Activated T-cell treated with anti-CD3 and anti-CD28 coated beads for 4 hours (primary cell): ENCODE measurements around the gene TEDDM1.
A peak's percentile ranks its signal among the peaks of the same experiment; 100 is the strongest.
"Not testable (repeated sequence)": the region's sequence is repeated elsewhere in the genome, so short reads cannot be mapped to it uniquely, and the experiment has no call there.

Experiments used
- DNase-seq: peaks from one replicate; pipeline ENCODE4 v3.0.0-alpha.2; 2020

TEDDM1 gene

DNA sequence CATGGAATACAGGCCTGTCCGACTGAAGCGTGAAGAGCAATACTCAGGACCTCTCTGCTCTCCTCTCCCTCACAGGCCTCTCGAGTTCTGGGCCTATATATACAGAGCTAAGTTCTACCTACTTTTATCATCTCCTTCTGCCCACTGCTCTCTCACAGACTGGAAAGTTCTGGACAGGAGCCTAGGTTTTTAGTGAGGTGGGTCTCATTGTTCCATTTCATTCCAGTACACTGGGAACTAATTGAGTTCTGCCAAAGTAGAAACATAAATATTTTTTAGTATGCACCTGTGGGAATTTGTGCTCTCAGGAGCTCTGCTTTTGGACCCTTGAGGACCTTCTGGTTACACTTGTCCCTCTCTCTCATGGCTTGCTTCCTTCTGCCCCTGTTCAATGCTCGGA, at the start of gene TEDDM1:
TSS of gene TEDDM1 (minus strand) at position 101 of the 400 bp plus-strand sequence. CDS start 182 bp downstream, outside the sequence.
- no peak for DNase-seq

DNA sequence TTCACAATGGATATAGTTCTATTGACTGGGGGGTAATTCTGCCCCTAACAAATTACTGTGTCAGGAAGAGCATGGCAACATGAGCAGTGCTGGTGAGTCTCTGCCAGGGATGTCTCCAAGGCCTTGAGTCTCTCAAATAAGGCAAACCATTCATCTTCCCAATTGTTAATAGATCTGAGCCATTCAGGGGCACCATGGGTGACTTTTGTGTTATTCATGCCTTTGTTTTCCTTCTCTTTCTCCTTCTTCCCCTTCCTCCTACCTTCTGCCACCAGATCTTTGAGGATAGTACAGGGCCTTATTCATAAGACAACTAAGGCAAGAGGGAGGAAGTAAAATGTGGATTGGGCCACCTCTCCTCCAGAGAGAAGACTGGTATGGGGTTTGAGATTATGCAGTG, 49.6 kb upstream of the TEDDM1 start, which contains the start of gene RGSL1:
TSS of gene RGSL1 (plus strand) at position 60 of the 400 bp plus-strand sequence. CDS start at position 80, 20 bp downstream.
- no peak for DNase-seq

DNA sequence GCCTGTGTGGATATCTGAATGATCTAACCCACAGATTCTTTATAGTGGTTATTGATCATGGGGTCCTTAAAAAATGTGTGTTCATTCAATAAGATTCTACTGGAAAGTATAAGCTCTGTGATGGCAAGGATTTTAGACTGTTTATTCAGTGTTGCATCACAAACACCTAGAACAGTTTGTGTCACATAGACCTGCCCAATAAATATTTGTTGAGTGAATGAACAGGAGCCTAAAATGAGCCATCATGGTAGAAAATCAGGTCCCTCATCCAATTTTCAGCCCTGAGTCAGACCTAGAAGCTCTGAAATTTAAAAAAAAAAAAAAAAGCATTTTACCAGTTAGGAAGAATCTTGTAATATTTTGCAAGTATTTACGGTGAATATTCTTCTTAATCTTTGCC, 47.2 kb upstream of the TEDDM1 start:
- no peak for DNase-seq

DNA sequence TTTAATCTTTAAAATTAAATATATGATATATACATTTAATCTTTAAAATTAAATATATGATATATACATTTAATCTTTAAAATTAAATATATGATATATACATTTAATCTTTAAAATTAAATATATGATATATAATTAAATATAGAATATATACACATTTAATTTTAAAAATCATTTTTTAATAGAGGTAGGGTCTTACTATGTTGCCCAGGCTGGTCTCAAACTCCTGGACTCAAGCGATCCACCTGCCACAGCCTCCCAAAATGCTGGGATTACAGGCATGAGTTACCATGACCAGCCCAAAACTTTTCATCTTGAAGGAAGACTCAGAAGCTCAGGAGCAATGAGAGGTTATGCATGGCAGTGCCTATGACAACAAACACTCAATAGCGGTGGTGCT, 46.7 kb upstream of the TEDDM1 start:
- DNase-seq: not testable (repeated sequence)

GRCh38 chr1:182446033-182446669, 45.7 kb upstream of the TEDDM1 start:
- peak; percentile 15 for DNase-seq

- no peak for DNase-seq
Observed at GRCh38 chr1:182444497-182444896, 44.0 kb upstream of the TEDDM1 start.

DNA sequence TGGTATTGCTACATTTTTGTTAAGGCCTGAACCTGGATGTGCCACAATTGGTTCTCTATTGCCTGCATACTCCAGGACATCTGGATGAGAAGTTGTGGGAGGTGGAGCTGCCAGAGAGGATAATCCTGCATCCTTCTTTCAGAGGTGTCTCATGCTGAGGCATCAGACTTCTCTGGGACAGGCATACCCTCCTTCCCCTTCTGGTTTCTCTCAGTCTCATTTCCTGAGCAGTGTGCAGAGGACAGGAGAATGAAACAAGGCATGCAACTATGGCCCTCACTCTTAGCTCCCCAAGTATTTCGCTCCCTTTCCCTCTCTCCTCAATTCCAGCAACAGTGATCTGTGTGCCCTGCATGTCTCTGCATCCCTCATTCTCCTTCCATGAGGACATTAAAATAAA, 41.9 kb upstream of the TEDDM1 start:
- no peak for DNase-seq

DNA sequence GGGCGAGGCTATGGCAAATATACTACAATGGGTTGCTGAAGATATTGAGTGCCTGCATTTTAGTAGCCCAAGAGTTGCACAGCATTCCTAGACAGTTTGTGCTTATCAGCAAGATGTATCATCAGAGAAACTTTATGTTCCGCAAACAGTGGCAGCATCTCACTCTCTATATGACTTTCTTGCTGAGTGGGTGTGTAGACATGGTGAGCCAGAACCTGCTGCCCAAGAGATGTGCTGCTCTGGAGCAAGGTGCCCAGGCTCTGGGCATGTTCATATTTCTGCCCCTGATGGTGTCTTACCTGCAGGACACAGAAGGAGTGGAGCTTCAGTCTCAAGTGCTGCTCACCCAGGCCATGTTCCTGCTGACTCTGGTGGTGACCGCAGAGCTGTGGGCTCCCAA, 41.3 kb upstream of the TEDDM1 start:
- no peak for DNase-seq

DNA sequence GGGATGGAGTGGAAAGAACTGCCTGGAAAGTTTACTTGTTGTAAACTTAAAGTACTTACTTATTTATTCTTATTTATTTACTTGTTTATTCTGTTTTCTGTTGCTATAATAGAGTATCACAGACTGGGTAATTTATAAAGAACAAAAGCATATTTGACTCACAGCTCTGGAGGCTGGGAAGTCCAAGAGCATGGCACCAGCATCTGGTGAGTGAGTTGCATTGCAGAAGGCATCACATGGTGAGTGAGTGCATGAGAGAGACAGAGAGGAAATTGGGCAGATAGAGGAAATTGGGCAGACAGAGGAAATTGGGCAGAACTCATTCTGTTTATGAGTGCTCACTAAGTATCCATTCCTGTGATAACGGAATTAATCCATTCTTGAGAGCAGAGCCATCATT, 37.9 kb upstream of the TEDDM1 start:
- no peak for DNase-seq

DNA sequence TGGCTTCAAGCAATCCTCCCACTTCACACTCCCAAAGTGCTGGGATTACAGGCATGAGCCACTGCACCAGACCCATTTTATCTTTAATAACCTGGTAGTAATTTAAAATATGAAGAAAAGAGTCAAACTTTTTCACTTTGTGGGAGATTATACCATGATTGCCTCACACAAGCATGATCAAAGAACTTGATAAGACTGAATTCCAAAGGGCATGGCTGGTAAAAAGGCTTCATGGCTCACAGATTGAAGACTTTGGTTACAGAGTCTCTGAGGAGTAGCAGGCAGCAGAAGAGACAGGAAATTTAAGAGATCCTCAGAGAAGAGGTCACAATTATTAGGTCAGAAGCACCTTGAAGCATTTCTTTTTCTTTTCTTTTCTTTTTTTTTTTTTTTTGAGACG, 33.1 kb upstream of the TEDDM1 start:
- DNase-seq: no peak

GRCh38 chr1:182431278-182431677, 30.8 kb upstream of the TEDDM1 start:
- DNase-seq: no peak

GRCh38 chr1:182430263-182431068, 30.0 kb upstream of the TEDDM1 start:
- DNase-seq: no peak

GRCh38 chr1:182428043-182428442, 27.6 kb upstream of the TEDDM1 start:
- DNase-seq: no peak

GRCh38 chr1:182426442-182427430, 26.3 kb upstream of the TEDDM1 start:
- no peak for DNase-seq

DNA sequence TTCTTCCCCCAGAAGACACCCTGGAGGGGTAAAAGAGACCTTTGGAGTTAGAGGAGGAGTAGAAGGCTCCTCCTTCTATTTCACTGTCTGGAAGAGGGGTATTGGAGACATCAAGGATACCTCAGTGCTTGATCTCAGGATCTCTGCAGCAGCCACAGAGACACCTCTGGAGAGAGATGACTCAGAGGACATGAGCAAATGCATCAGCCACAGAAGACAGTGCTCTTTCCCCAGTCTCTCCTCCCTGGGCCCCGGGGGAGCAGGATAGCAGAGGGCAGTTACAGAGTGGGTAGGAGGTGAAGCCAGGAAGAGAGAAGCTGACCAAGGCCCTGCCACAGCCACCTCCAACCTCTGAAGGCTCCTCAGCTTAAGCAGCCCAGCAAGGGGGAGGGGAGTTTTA, 15.3 kb upstream of the TEDDM1 start:
- DNase-seq: no peak

DNA sequence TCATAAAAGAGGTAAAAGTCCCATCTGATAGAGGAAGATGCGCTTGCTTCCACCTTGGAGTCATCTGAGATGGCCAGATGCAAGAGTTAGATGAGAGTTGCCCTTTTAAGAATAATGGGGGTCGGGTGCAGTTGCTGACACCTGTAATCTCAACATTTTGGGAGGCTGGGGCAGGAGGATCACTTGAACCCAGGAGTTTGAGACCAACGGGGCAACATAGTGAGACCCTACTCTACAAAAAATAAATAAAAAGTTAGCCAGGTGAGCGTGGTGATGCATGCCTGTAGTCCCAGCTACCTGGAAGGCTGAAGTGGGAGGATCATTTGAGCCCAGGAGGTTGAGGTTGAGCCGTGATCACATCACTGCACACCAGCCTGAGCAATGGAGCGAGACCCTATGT, 13.5 kb upstream of the TEDDM1 start:
- no peak for DNase-seq

DNA sequence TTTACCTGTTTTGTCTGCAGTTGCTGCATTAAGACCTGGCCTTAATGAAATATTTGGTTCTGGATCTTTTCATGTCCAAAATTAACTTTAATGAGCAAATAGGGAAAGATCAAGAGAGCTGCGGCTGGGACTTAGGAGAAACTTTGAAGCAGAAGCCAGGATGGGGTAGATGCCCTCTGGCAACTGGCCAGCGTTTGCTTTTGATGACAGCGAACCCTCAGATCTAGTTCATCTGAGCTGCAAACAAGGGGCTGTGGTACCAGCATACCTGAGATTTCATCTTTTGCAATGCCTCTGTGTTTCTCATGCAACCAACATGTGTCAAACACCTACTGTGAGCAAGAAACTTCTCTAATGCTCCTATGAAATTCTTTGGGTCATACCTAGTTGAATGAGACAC, 13.0 kb upstream of the TEDDM1 start:
- no peak for DNase-seq

DNA sequence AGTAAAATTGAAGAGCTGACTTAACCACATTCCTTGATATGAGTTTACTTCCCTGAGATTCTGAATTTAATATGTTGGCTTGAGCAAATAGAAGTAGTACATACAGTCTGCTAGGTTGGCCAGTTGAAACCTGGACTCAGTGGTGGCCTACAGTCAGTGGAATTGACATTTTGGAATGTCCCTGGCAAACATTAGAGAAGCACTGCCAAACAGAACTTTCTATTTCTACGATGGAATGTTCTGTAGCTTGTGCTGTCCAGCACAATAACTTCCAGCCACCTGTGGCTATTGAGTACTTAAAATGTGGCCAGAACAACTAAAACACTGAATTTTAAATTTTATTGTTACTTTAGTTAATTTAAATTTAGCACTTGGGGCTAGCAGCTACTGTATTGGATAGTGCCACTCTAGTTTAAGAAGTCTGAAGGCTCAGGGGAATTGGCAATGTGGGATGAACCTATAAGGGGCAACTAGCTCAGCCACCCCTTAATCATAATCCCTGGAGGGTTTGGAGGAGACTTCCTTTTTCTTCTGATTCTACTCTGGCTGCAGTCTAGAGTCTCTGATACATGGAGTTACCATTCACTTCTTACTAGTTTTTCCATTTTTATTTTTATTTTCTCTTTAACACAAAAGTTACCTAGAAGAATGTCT, 10.3 kb upstream of the TEDDM1 start:
- DNase-seq: no peak

GRCh38 chr1:182410138-182410537, 9.7 kb upstream of the TEDDM1 start:
- no peak for DNase-seq

GRCh38 chr1:182408435-182409075, 8.1 kb upstream of the TEDDM1 start:
- DNase-seq: no peak

DNA sequence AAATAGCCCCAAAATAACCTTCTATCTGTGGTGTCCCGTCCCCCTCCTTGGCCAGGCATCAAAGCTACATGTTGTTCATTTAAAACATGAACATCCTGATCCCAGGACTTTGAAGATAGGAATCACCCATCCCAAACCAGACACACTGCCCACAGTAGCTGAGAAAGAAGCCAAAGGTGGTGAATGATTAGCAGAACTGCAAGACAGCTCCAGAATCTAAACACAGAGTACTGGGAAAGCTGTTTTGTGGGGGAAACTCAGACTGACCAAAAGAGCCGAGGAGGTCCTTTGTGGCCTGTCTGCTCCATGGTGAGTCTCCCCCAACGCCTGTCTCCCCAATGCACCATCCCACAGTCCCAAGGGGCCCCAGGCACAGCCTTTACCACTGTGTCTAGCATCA, 7.3 kb upstream of the TEDDM1 start:
- no peak for DNase-seq

DNA sequence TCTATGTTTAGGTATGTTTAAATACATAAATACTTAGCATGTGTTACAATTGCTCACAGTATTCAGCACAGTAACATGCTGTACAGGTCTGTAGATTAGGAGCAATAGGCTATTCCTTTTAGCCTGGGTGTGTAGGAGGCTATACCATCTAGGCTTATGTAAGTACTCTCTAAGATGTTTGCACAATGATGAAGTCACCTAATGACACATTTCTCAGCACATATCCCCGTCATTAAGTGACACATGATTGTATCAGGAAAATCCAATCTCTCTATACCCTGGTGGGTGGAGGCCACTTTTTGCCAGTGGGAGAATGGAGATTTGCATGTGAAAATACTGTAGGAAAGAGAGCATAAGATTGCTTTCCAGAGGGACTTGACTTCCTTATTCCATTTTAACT, 5.5 kb upstream of the TEDDM1 start:
- DNase-seq: no peak
